MM.1S (cell line): ENCODE results near the gene OXLD1.

Source experiments
- EZH2 ChIP-seq: fragments of 300-600 bp; sonication (generic); optimal IDR thresholded peaks from 2 replicates; pipeline ENCODE3; 2017; ENCODE audit warnings: low read depth, mild to moderate bottlenecking, antibody characterized with exemption, low read length, mixed read lengths
- EZH2phosphoT487 ChIP-seq: fragments of 300-600 bp; sonication (generic); IDR thresholded peaks from 2 replicates; pipeline ENCODE4 v1.6.1; 2018; ENCODE audit warnings: antibody characterized with exemption, low read length
- TF ChIP-seq, protein P1 (sequence below): fragments of 300-600 bp; sonication (generic); IDR thresholded peaks from 2 replicates; pipeline ENCODE4 v1.5.1; 2016; ENCODE audit warnings: antibody characterized with exemption, low read length, mixed read lengths

DNA sequence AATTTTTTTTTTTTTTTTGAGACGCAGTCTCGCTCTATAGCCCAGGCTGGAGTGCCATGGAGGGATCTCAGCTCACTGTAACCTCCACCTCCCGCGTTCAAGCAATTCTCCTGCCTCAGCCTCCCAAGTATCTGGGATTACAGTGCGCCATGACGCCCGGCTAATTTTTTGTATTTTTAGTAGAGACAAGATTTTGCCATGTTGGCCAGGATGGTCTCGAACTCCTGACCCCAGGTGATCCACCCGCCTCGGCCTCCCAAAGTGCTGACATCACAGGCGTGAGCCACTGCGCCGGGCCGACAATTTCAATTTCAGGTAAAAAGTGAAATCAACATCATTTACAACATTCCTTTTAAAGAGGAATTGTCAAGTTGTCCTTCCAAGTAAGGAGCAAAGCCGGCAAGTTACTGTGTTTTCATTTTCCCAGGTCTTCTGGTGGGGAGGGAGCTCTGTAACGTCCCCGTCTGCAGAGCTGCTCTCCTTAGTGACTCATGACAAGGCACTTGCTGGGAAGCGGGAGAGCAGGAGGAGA is 30.4 kb downstream of the OXLD1 start:
- TF ChIP-seq, protein P1, sequence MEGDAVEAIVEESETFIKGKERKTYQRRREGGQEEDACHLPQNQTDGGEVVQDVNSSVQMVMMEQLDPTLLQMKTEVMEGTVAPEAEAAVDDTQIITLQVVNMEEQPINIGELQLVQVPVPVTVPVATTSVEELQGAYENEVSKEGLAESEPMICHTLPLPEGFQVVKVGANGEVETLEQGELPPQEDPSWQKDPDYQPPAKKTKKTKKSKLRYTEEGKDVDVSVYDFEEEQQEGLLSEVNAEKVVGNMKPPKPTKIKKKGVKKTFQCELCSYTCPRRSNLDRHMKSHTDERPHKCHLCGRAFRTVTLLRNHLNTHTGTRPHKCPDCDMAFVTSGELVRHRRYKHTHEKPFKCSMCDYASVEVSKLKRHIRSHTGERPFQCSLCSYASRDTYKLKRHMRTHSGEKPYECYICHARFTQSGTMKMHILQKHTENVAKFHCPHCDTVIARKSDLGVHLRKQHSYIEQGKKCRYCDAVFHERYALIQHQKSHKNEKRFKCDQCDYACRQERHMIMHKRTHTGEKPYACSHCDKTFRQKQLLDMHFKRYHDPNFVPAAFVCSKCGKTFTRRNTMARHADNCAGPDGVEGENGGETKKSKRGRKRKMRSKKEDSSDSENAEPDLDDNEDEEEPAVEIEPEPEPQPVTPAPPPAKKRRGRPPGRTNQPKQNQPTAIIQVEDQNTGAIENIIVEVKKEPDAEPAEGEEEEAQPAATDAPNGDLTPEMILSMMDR = no peak
- TF ChIP-seq EZH2phosphoT487 (no peak), EZH2 (no peak)
